ENCODE measurements around the gene SRP72.

DNA sequence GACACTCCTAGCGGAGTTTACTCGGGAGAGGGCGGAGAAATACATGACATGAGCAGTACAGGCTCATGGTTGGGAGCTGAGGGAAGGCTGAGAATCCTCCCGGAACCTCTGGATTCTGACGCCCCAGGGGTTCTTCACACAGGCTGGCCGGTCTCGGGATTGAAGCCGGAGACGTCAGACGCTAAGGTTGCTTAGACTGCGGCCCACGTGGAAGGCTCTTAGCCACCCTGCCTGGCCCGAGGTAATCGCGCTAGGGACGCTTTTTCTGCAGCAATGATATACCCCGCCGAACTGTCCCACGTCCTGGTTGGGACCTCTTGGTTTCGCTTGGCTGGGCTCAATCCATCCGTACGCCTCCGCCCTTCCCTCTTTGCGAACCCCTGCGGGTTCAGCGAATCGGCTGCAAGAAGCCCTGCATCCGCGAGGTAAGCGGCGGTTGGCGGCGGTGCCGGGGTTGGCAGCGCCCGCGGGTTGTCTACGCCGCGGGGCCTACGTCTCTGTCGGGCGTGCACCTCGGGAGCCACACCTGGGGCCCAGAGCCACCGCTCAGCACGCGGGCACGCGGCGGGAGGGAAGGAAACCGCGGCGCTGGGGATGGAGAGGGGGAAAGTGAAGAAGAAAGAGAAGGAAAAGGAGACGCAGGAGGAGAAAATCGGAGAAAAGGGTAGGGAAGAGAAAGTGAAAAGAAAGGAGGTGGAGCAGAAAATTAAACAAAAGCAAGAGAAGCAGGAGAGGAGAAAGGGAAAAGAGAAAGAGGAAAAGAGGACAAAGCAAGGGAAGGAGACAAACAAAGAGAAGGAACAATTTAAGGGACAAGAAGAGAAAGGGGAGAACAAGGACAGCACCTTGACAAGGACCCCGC, 38.1 kb downstream of the SRP72 start, which contains the start of gene ARL9:
- TF ChIP-seq, protein P1, sequence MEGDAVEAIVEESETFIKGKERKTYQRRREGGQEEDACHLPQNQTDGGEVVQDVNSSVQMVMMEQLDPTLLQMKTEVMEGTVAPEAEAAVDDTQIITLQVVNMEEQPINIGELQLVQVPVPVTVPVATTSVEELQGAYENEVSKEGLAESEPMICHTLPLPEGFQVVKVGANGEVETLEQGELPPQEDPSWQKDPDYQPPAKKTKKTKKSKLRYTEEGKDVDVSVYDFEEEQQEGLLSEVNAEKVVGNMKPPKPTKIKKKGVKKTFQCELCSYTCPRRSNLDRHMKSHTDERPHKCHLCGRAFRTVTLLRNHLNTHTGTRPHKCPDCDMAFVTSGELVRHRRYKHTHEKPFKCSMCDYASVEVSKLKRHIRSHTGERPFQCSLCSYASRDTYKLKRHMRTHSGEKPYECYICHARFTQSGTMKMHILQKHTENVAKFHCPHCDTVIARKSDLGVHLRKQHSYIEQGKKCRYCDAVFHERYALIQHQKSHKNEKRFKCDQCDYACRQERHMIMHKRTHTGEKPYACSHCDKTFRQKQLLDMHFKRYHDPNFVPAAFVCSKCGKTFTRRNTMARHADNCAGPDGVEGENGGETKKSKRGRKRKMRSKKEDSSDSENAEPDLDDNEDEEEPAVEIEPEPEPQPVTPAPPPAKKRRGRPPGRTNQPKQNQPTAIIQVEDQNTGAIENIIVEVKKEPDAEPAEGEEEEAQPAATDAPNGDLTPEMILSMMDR (IDR thresholded peaks at IDR 0.05; ENCODE audit: extremely low read depth in 1 of 2, insufficient read depth in 1 of 2, low read depth in 1 of 2, low read length in 2 of 2) = no peak
- TF ChIP-seq POLR2A (IDR thresholded peaks at IDR 0.05; ENCODE audit: low read depth, low read length) (no peak), EZH2 (IDR thresholded peaks at IDR 0.05; ENCODE audit: borderline replicate concordance, low read depth, low read length, severe bottlenecking) (no peak), FOS (IDR thresholded peaks at IDR 0.05; ENCODE audit: borderline replicate concordance, insufficient read depth, low read length) (no peak)

Measured in endothelial cell of umbilical vein (primary cell).